HCT116 (cell line): ENCODE results near the gene CINP. TPM values are rescaled to one million over a fixed set of nuclear protein-coding genes. Genes with fewer than 3 reads are reported as not detected.

Experiments used
- ATAC-seq: fragments of 200-7000 bp; cut with Tn5 transposase; 2 replicates; pipeline ENCODE4 v1.9.1; 2020; ENCODE audit warnings: mild to moderate bottlenecking, moderate library complexity
- BruUV-seq: library from RNA; stranded (reverse); fragments of 400-500 nt; replicated peaks from 2 replicates; lab custom pipeline; 2021; lab: Mats Ljungman, UMichigan
- CTCF ChIA-PET: fragments of 300-600 bp; sonication (Branson Sonifier 250); formaldehyde crosslinking; loops from one replicate; lab custom pipeline; 2021; ENCODE audit warnings: antibody characterized with exemption; lab: Charles Lee
- POLR2A ChIA-PET: fragments of 300-600, 350-600 bp; sonication (Branson Sonifier 250); formaldehyde crosslinking; loops from one replicate; lab custom pipeline; 2021; ENCODE audit warnings: antibody characterized with exemption; lab: Charles Lee
- RAD21 ChIA-PET, 2 experiments: fragments of 300-600 bp; sonication (Branson Sonifier 250); formaldehyde crosslinking; loops; one replicate each; lab custom pipeline; 2023; ENCODE audit warnings: low total read pairs in 2 of 2; ENCODE audit not compliant: uncharacterized antibody in 2 of 2, unreplicated experiment in 2 of 2, low non-redundant PET in 1 of 2; lab: Charles Lee
- DNase-seq: peaks from one replicate; pipeline ENCODE4 v3.0.0-alpha.2; 2010; ENCODE audit warnings: low read depth, low spot score
- H2AFZ ChIP-seq: fragments of 200-600 bp; shearing (Covaris generic), sonication (generic); 2 replicates; pipeline ENCODE4 v1.6.1; 2017; ENCODE audit warnings: low read depth, mixed run types, mixed read lengths, antibody characterized with exemption, low read length; ENCODE audit not compliant: poor library complexity, severe bottlenecking
- H3K27ac ChIP-seq: 2 replicates; pipeline ENCODE4 v1.5.1; 2012; ENCODE audit warnings: low read depth, low read length
- H3K27me3 ChIP-seq: fragments of 200-600 bp; sonication (generic); 2 replicates; pipeline ENCODE4 v1.6.1; 2016; ENCODE audit warnings: mixed run types, low read length, mixed read lengths; ENCODE audit not compliant: insufficient read depth
- H3K36me3 ChIP-seq, 2 experiments: fragments of 200-500 bp in 1 of 2; fragments of 200-600 bp in 1 of 2; sonication (Bioruptor generic) in 1 of 2; sonication (generic) in 1 of 2; 2 replicates each; pipeline versions ENCODE4 v1.5.1 to v1.6.1; 2014 to 2016; ENCODE audit warnings: low read length in 2 of 2, inconsistent platforms in 1 of 2, mixed read lengths in 1 of 2, mixed run types in 1 of 2; ENCODE audit not compliant: insufficient read depth in 2 of 2, control insufficient read depth in 1 of 2
- H3K4me1 ChIP-seq, 2 experiments: fragments of 200-600 bp in 1 of 2; sonication (generic) in 1 of 2; 2 replicates each; pipeline versions ENCODE4 v1.5.1 to v1.6.1; 2012 to 2017; ENCODE audit warnings: low read length in 2 of 2, inconsistent platforms in 1 of 2, mild to moderate bottlenecking in 1 of 2, mixed read lengths in 1 of 2, mixed run types in 1 of 2, moderate library complexity in 1 of 2; ENCODE audit not compliant: insufficient read depth in 2 of 2, control insufficient read depth in 1 of 2
- H3K4me2 ChIP-seq: fragments of 200-600 bp; sonication (generic); 2 replicates; pipeline ENCODE4 v1.6.1; 2017; ENCODE audit warnings: mixed run types, low read length, mixed read lengths
- H3K4me3 ChIP-seq, 2 experiments: fragments of 200-600 bp in 1 of 2; sonication (generic) in 1 of 2; replicated peaks in 1 of 2; 2 replicates each; pipeline ENCODE4 v1.5.1; 2011 to 2016; ENCODE audit warnings: low read length in 2 of 2, control low read depth in 1 of 2, low read depth in 1 of 2, mild to moderate bottlenecking in 1 of 2, mixed read lengths in 1 of 2, mixed run types in 1 of 2
- H3K79me2 ChIP-seq: fragments of 200-600 bp; sonication (generic); 2 replicates; pipeline ENCODE4 v1.6.1; 2017; ENCODE audit warnings: mild to moderate bottlenecking, mixed run types, low read length, moderate library complexity, mixed read lengths; ENCODE audit not compliant: insufficient read depth
- H3K9ac ChIP-seq: fragments of 200-600 bp; sonication (generic); 2 replicates; pipeline ENCODE4 v1.6.1; 2016; ENCODE audit warnings: low read length, mixed read lengths
- H3K9me2 ChIP-seq: fragments of 200-600 bp; sonication (generic), shearing (Covaris generic); 2 replicates; pipeline ENCODE4 v1.6.1; 2017; ENCODE audit warnings: mixed run types, mild to moderate bottlenecking, moderate library complexity; ENCODE audit not compliant: insufficient read depth
- H3K9me3 ChIP-seq, 2 experiments: fragments of 200-500 bp in 1 of 2; fragments of 200-600 bp in 1 of 2; sonication (Bioruptor generic) in 1 of 2; sonication (generic) in 1 of 2; 2 replicates each; pipeline ENCODE4 v1.6.1; 2014 to 2017; ENCODE audit warnings: low read length in 2 of 2, mixed read lengths in 2 of 2, inconsistent platforms in 1 of 2, low read depth in 1 of 2, mild to moderate bottlenecking in 1 of 2, mixed run types in 1 of 2, moderate library complexity in 1 of 2; ENCODE audit not compliant: control insufficient read depth in 1 of 2, insufficient read depth in 1 of 2
- H4K20me1 ChIP-seq: fragments of 200-600 bp; sonication (generic), shearing (Covaris generic); 2 replicates; pipeline ENCODE4 v1.6.1; 2017; ENCODE audit warnings: mixed run types, mild to moderate bottlenecking, moderate library complexity; ENCODE audit not compliant: insufficient read depth
- CEBPB ChIP-seq: IDR thresholded peaks from 2 replicates; pipeline ENCODE4 v1.6.1; 2012; ENCODE audit warnings: low read depth
- EGR1 ChIP-seq: IDR thresholded peaks from 2 replicates; pipeline ENCODE4 v1.6.1; 2012; ENCODE audit warnings: low read depth
- ELF1 ChIP-seq: IDR thresholded peaks from 2 replicates; pipeline ENCODE4 v1.6.1; 2012; ENCODE audit warnings: low read depth, borderline replicate concordance
- EZH2 ChIP-seq: fragments of 200-600 bp; sonication (generic); IDR thresholded peaks from 2 replicates; pipeline ENCODE4 v1.6.1; 2017; ENCODE audit warnings: antibody characterized with exemption, mixed run types
- FOSL1 ChIP-seq: IDR thresholded peaks from 2 replicates; pipeline ENCODE4 v1.6.1; 2012; ENCODE audit warnings: low read depth
- JUND ChIP-seq: IDR thresholded peaks from 2 replicates; pipeline ENCODE4 v1.6.1; 2012
- POLR2A ChIP-seq: IDR thresholded peaks from 2 replicates; pipeline ENCODE4 v1.7.0; 2011; ENCODE audit warnings: borderline replicate concordance; ENCODE audit not compliant: insufficient read depth, insufficient read length; ENCODE audit errors: extremely low read depth
- RAD21 ChIP-seq: IDR thresholded peaks from 2 replicates; pipeline ENCODE4 v1.6.1; 2012; ENCODE audit warnings: low read depth, mild to moderate bottlenecking
- SRF ChIP-seq: IDR thresholded peaks from 2 replicates; pipeline ENCODE4 v1.6.1; 2012; ENCODE audit warnings: low read depth
- TCF7L2 ChIP-seq: IDR thresholded peaks from 2 replicates; pipeline ENCODE4 v1.7.0; 2011; ENCODE audit warnings: borderline replicate concordance, inconsistent platforms; ENCODE audit not compliant: insufficient read depth, insufficient read length; ENCODE audit errors: extremely low read depth
- YY1 ChIP-seq: IDR thresholded peaks from 2 replicates; pipeline ENCODE4 v1.6.1; 2011; ENCODE audit warnings: low read length, low read depth, moderate library complexity, mild to moderate bottlenecking; ENCODE audit not compliant: insufficient replicate concordance; ENCODE audit errors: extremely low read depth
- ZFX ChIP-seq: fragments of 450-650 bp; IDR thresholded peaks from 2 replicates; pipeline ENCODE4 v1.6.1; 2017
- ZNF274 ChIP-seq: fragments of 200-500 bp; sonication (Bioruptor generic); IDR thresholded peaks from 2 replicates; pipeline ENCODE4 v1.6.1; 2014; ENCODE audit warnings: mild to moderate bottlenecking, low read depth, low read length, inconsistent platforms
- intact Hi-C: fragments of 100-400 bp; cut with micrococcal nuclease; formaldehyde crosslinking; loops from 2 replicates; pipeline ENCODE4 v1.10.0; 2022
- total RNA-seq: library from RNA; stranded (reverse); gene quantifications from one replicate; pipeline ENCODE4 v1.2.1, GENCODE V29; 2021; ENCODE audit not compliant: unreplicated experiment
- TF ChIP-seq, protein P1 (sequence below): IDR thresholded peaks from 2 replicates; pipeline ENCODE4 v1.6.1; 2012
- TF ChIP-seq, protein P2 (sequence below): IDR thresholded peaks from 2 replicates; pipeline ENCODE4 v1.6.1; 2012
- TF ChIP-seq, protein P3 (sequence below), 3 experiments: fragments of 200-600 bp in 1 of 3; sonication (generic) in 1 of 3; IDR thresholded peaks in 2 of 3; conservative IDR thresholded peaks in 1 of 3; 2 replicates each; pipeline ENCODE4 v1.5.1; 2012 to 2017; ENCODE audit warnings: low read depth in 2 of 3, low read length in 2 of 3, antibody characterized with exemption in 1 of 3, borderline replicate concordance in 1 of 3, control low read depth in 1 of 3, mild to moderate bottlenecking in 1 of 3, mixed read lengths in 1 of 3, mixed run types in 1 of 3, moderate library complexity in 1 of 3; ENCODE audit not compliant: insufficient read depth in 1 of 3
- TF ChIP-seq, protein P4 (sequence below): IDR thresholded peaks from 2 replicates; pipeline ENCODE4 v1.6.1; 2012; ENCODE audit warnings: low read depth

CINP gene
- total RNA-seq, 1 experiment from 2014 or later, result 49.1 TPM

DNA sequence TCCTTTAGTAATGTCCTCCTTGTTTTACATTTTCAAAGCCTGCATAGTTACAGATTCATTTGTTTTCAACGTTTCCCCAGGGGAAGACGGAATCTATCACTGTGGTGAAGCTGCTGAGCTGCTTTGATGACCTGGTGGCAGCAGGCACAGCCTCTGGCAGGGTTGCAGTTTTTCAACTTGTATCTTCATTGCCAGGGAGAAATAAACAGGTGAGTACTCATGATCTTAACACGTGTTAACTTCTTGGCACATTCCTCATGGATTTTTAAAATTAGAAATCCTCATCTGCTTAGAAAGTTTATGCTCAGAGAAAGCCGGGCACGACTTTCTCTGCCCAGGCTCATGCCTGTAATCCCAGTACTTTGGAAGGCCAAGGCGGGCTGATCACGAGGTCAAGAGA lies 44.6 kb upstream of the CINP start:
- ChIA-PET RAD21 (no interaction called here), POLR2A (no interaction called here), CTCF (no interaction called here)
- DNase-seq, result no peak
- peaks cover 5 to 7% of the 10 kb centered on the region in 2 experiments; a peak in 2 of 4 replicates for H3K9me3 ChIP-seq
- no peaks in the 10 kb centered on the region for H3K27me3 ChIP-seq
- no peak overlapping the region for H3K27ac ChIP-seq
- TF ChIP-seq FOSL1 (no peak), EZH2 (no peak), YY1 (no peak), POLR2A (no peak)
- TF ChIP-seq, protein P1, sequence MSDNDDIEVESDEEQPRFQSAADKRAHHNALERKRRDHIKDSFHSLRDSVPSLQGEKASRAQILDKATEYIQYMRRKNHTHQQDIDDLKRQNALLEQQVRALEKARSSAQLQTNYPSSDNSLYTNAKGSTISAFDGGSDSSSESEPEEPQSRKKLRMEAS, result no peak
- TF ChIP-seq, protein P2, sequence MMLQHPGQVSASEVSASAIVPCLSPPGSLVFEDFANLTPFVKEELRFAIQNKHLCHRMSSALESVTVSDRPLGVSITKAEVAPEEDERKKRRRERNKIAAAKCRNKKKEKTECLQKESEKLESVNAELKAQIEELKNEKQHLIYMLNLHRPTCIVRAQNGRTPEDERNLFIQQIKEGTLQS, result no peak
- H4K20me1 ChIP-seq, result no peaks in the 10 kb centered on the region
- H3K4me1 ChIP-seq, result peaks cover 0 to 5% of the 10 kb centered on the region in 2 experiments; a peak in 1 of 4 replicates
- no peak overlapping the region for H3K9ac ChIP-seq
- no peaks in the 10 kb centered on the region; a peak in 1 of 4 replicates for H3K36me3 ChIP-seq
- intact Hi-C loops, result no loop called here
- no peak for ATAC-seq
- H3K4me3 ChIP-seq, result no peak overlapping the region
- H3K4me2 ChIP-seq, result no peak overlapping the region
- H3K9me2 ChIP-seq, result no peaks in the 10 kb centered on the region
- H2AFZ ChIP-seq, result no peak overlapping the region
- no peaks in the 10 kb centered on the region for H3K79me2 ChIP-seq
- BruUV-seq, result no TSS peak

DNA sequence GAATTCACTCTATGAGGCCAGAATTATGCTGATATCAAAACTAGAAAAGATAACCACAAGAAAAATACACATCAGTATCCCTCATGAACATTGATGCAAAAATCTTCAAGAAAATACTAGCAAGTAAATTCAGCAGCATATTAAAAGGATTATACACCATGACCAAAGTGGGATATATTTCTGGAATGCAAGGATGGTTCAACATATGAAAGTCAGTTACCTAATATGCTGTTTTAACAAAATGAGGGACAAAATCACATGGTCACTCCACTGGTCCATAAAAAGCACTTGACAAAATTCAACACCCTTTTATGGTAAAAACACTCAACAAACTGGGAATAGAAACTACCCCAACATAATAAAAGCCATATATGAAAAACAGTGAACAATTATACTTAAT lies 40.3 kb upstream of the CINP start:
- ChIA-PET POLR2A (no interaction called here), RAD21 (no interaction called here), CTCF (no interaction called here)
- Histone ChIP-seq H3K9me2 (no peaks in the 10 kb centered on the region), H3K4me3 (no peak overlapping the region), H3K79me2 (no peaks in the 10 kb centered on the region), H3K4me2 (no peak overlapping the region), H3K9ac (no peak overlapping the region), H3K9me3 (peaks cover 10 to 17% of the 10 kb centered on the region in 2 experiments; a peak in 3 of 4 replicates), H3K4me1 (no peaks in the 10 kb centered on the region), H3K27ac (no peak overlapping the region), H3K36me3 (no peaks in the 10 kb centered on the region; a peak in 1 of 4 replicates), H3K27me3 (no peaks in the 10 kb centered on the region), H4K20me1 (no peaks in the 10 kb centered on the region), H2AFZ (no peak overlapping the region)
- intact Hi-C loops, result no loop called here
- no peak for ATAC-seq
- no peak for DNase-seq
- no TSS peak for BruUV-seq
- TF ChIP-seq, protein P3, sequence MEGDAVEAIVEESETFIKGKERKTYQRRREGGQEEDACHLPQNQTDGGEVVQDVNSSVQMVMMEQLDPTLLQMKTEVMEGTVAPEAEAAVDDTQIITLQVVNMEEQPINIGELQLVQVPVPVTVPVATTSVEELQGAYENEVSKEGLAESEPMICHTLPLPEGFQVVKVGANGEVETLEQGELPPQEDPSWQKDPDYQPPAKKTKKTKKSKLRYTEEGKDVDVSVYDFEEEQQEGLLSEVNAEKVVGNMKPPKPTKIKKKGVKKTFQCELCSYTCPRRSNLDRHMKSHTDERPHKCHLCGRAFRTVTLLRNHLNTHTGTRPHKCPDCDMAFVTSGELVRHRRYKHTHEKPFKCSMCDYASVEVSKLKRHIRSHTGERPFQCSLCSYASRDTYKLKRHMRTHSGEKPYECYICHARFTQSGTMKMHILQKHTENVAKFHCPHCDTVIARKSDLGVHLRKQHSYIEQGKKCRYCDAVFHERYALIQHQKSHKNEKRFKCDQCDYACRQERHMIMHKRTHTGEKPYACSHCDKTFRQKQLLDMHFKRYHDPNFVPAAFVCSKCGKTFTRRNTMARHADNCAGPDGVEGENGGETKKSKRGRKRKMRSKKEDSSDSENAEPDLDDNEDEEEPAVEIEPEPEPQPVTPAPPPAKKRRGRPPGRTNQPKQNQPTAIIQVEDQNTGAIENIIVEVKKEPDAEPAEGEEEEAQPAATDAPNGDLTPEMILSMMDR (IDR thresholded peaks at IDR 0.05 in 2 of 3, conservative IDR thresholded peaks at IDR 0.05 in 1 of 3; ENCODE audit: borderline replicate concordance in 1 of 3, insufficient read depth in 1 of 3, low read depth in 2 of 3, low read length in 2 of 3), result no peak
- TF ChIP-seq ZNF274 (no peak), JUND (no peak), ELF1 (no peak), CEBPB (no peak), FOSL1 (no peak), RAD21 (no peak), TCF7L2 (no peak), ZFX (no peak), SRF (no peak), EGR1 (no peak)
- TF ChIP-seq, protein P4, sequence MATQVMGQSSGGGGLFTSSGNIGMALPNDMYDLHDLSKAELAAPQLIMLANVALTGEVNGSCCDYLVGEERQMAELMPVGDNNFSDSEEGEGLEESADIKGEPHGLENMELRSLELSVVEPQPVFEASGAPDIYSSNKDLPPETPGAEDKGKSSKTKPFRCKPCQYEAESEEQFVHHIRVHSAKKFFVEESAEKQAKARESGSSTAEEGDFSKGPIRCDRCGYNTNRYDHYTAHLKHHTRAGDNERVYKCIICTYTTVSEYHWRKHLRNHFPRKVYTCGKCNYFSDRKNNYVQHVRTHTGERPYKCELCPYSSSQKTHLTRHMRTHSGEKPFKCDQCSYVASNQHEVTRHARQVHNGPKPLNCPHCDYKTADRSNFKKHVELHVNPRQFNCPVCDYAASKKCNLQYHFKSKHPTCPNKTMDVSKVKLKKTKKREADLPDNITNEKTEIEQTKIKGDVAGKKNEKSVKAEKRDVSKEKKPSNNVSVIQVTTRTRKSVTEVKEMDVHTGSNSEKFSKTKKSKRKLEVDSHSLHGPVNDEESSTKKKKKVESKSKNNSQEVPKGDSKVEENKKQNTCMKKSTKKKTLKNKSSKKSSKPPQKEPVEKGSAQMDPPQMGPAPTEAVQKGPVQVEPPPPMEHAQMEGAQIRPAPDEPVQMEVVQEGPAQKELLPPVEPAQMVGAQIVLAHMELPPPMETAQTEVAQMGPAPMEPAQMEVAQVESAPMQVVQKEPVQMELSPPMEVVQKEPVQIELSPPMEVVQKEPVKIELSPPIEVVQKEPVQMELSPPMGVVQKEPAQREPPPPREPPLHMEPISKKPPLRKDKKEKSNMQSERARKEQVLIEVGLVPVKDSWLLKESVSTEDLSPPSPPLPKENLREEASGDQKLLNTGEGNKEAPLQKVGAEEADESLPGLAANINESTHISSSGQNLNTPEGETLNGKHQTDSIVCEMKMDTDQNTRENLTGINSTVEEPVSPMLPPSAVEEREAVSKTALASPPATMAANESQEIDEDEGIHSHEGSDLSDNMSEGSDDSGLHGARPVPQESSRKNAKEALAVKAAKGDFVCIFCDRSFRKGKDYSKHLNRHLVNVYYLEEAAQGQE, result no peak
